Activated T-cell treated with anti-CD3 and anti-CD28 coated beads, Interleukin-2, amount 50 U/mL, for 72 hours (primary cell): ENCODE data around the gene HTR3E. TPM values are rescaled to one million over a fixed set of nuclear protein-coding genes. Genes with fewer than 3 reads are reported as not detected.

Experiments
- ATAC-seq, 2 donors: fragments of 150-1000 bp; cut with Tn5 transposase; replicated peaks in 1 of 2; 2 replicates each; pipeline ENCODE4 v1.10.0; 2021; ENCODE audit warnings: moderate library complexity in 2 of 2, mild to moderate bottlenecking in 1 of 2
- DNase-seq, 2 donors: peaks; one replicate each; pipeline ENCODE4 v3.0.0; 2021 to 2022; ENCODE audit warnings: mixed read lengths in 1 of 2
- H3K27ac Mint-ChIP-seq: one replicate; pipeline ENCODE4 v1.8.0; 2022; ENCODE audit warnings: mild to moderate bottlenecking, moderate library complexity, mixed read lengths
- H3K27me3 Mint-ChIP-seq: one replicate; pipeline ENCODE4 v1.8.0; 2022; ENCODE audit warnings: low read depth, mixed read lengths
- H3K36me3 Mint-ChIP-seq, 2 donors: one replicate each; pipeline ENCODE4 v1.8.0; 2022; ENCODE audit warnings: mixed read lengths in 2 of 2, mild to moderate bottlenecking in 1 of 2; ENCODE audit not compliant: insufficient read depth in 2 of 2
- H3K4me1 Mint-ChIP-seq: one replicate; pipeline ENCODE4 v1.8.0; 2022; ENCODE audit warnings: low read depth, mixed read lengths
- H3K4me3 Mint-ChIP-seq, 2 donors: one replicate each; pipeline ENCODE4 v1.8.0; 2022; ENCODE audit warnings: mild to moderate bottlenecking in 2 of 2, mixed read lengths in 2 of 2, moderate library complexity in 2 of 2
- H3K9me3 Mint-ChIP-seq, 2 donors: one replicate each; pipeline ENCODE4 v1.8.0; 2022; ENCODE audit warnings: mixed read lengths in 2 of 2
- total RNA-seq, 2 donors: library from RNA; stranded (reverse); gene quantifications; one replicate each; pipeline ENCODE4 v1.2.3, GENCODE V29; 2022

The HTR3E gene
- total RNA-seq, 2 donors from 2014 or later, result not detected

- Mint-ChIP-seq H3K27ac (no peak overlapping the region), H3K4me1 (peaks cover 9% of the 10 kb centered on the region), H3K36me3 (no peaks in the 10 kb centered on the region), H3K27me3 (no peaks in the 10 kb centered on the region), H3K9me3 (no peaks in the 10 kb centered on the region), H3K4me3 (no peak overlapping the region)
- ATAC-seq, result no peak
- no peak for DNase-seq
Measured at GRCh38 chr3:184129012-184129411, 32.1 kb downstream of the HTR3E start.

GRCh38 chr3:184132945-184133344 is 36.1 kb downstream of the HTR3E start:
- Mint-ChIP-seq H3K4me3 (no peak overlapping the region), H3K27ac (no peak overlapping the region), H3K4me1 (peaks cover 34% of the 10 kb centered on the region), H3K36me3 (peaks cover under 1 to 3% of the 10 kb centered on the region in 2 donors), H3K27me3 (no peaks in the 10 kb centered on the region), H3K9me3 (no peaks in the 10 kb centered on the region)
- DNase-seq (no peak), ATAC-seq (no peak)

GRCh38 chr3:184133840-184134745 is 37.2 kb downstream of the HTR3E start:
- Mint-ChIP-seq H3K4me1 (peaks cover 34% of the 10 kb centered on the region), H3K9me3 (no peaks in the 10 kb centered on the region), H3K36me3 (peaks cover 1 to 3% of the 10 kb centered on the region in 2 donors), H3K4me3 (peak overlapping the region; percentile 93 to 95), H3K27me3 (no peaks in the 10 kb centered on the region), H3K27ac (peak overlapping the region; percentile 91)
- DNase-seq, result peak; percentile 53 to 55
- peak in 1 of 2 donors; percentile 12 for ATAC-seq

- Mint-ChIP-seq H3K27me3 (no peaks in the 10 kb centered on the region), H3K4me1 (peaks cover 34% of the 10 kb centered on the region), H3K27ac (peak overlapping the region; percentile 91), H3K4me3 (peak overlapping the region; percentile 93 to 95), H3K36me3 (peaks cover 1 to 3% of the 10 kb centered on the region in 2 donors), H3K9me3 (no peaks in the 10 kb centered on the region)
- no peak for DNase-seq
- ATAC-seq, result peak; percentile 32 to 33
Measured at GRCh38 chr3:184134746-184135148, 37.9 kb downstream of the HTR3E start.

GRCh38 chr3:184135149-184135910 is 38.5 kb downstream of the HTR3E start, which contains the start of gene EIF2B5:
TSS of gene EIF2B5 (plus strand) at chr3:184135358. CDS start at chr3:184135386, 28 bp downstream.
- ATAC-seq, result peak; percentile 95
- Mint-ChIP-seq H3K9me3 (no peaks in the 10 kb centered on the region), H3K27ac (peak within 1 kb of the TSS; percentile 91), H3K27me3 (no peaks in the 10 kb centered on the region), H3K4me3 (peak within 1 kb of the TSS; percentile 93 to 95), H3K4me1 (peaks cover 34% of the 10 kb centered on the region), H3K36me3 (peaks cover 3 to 6% of the 10 kb centered on the region in 2 donors)
- peak; percentile 87 to 90 for DNase-seq

- H3K27me3 Mint-ChIP-seq, result no peaks in the 10 kb centered on the region
- H3K9me3 Mint-ChIP-seq, result no peaks in the 10 kb centered on the region
- H3K27ac Mint-ChIP-seq, result peak overlapping the region; percentile 91
- H3K4me1 Mint-ChIP-seq, result peaks cover 34% of the 10 kb centered on the region
- ATAC-seq (no peak), DNase-seq (no peak)
- H3K36me3 Mint-ChIP-seq, result peaks cover 3 to 7% of the 10 kb centered on the region in 2 donors
- H3K4me3 Mint-ChIP-seq, result peak overlapping the region; percentile 93 to 95
Measured at GRCh38 chr3:184135911-184136260, 39.0 kb downstream of the HTR3E start.

- ATAC-seq (no peak), DNase-seq (no peak)
- Mint-ChIP-seq H3K4me3 (no peak overlapping the region), H3K27ac (peak overlapping the region; percentile 16), H3K27me3 (no peaks in the 10 kb centered on the region), H3K4me1 (peaks cover 20% of the 10 kb centered on the region), H3K9me3 (no peaks in the 10 kb centered on the region), H3K36me3 (peaks cover 0 to 11% of the 10 kb centered on the region in 2 donors)
Measured at GRCh38 chr3:184140436-184140835, 43.6 kb downstream of the HTR3E start.

GRCh38 chr3:184142199-184142598 is 45.3 kb downstream of the HTR3E start:
- ATAC-seq (no peak), DNase-seq (no peak)
- Mint-ChIP-seq H3K36me3 (peaks cover 0 to 11% of the 10 kb centered on the region in 2 donors), H3K9me3 (no peaks in the 10 kb centered on the region), H3K4me1 (peaks cover 5% of the 10 kb centered on the region), H3K4me3 (no peak overlapping the region), H3K27ac (peak overlapping the region; percentile 36), H3K27me3 (no peaks in the 10 kb centered on the region)

- peak in 1 of 2 donors; percentile 53 for ATAC-seq
Measured at GRCh38 chr3:184143327-184143726, 46.5 kb downstream of the HTR3E start.

GRCh38 chr3:184144505-184144904 is 47.6 kb downstream of the HTR3E start:
- no peak for DNase-seq
- Mint-ChIP-seq H3K36me3 (peaks cover 0 to 10% of the 10 kb centered on the region in 2 donors), H3K4me3 (no peak overlapping the region), H3K27me3 (no peaks in the 10 kb centered on the region), H3K27ac (no peak overlapping the region), H3K9me3 (no peaks in the 10 kb centered on the region), H3K4me1 (no peaks in the 10 kb centered on the region)
- ATAC-seq, result no peak

More at GRCh38 chr3:184143327-184143726, 46.5 kb downstream of the HTR3E start:
- peak overlapping the region; percentile 46 for H3K27ac Mint-ChIP-seq
- peaks cover 0 to 10% of the 10 kb centered on the region in 2 donors for H3K36me3 Mint-ChIP-seq
- H3K27me3 Mint-ChIP-seq, result no peaks in the 10 kb centered on the region
- H3K4me1 Mint-ChIP-seq, result no peaks in the 10 kb centered on the region
- H3K9me3 Mint-ChIP-seq, result no peaks in the 10 kb centered on the region
- H3K4me3 Mint-ChIP-seq, result no peak overlapping the region
- DNase-seq, result no peak

GRCh38 chr3:184145111-184145524 is 48.3 kb downstream of the HTR3E start:
- DNase-seq (peak; percentile 21 to 26), ATAC-seq (peak; percentile 59 to 66)
- H3K27ac Mint-ChIP-seq, result no peak overlapping the region
- no peak overlapping the region for H3K4me3 Mint-ChIP-seq
- no peaks in the 10 kb centered on the region for H3K4me1 Mint-ChIP-seq
- no peaks in the 10 kb centered on the region for H3K27me3 Mint-ChIP-seq
- H3K9me3 Mint-ChIP-seq, result no peaks in the 10 kb centered on the region
- peaks cover 0 to 8% of the 10 kb centered on the region in 2 donors for H3K36me3 Mint-ChIP-seq

GRCh38 chr3:184145751-184146270 is 48.9 kb downstream of the HTR3E start:
- Mint-ChIP-seq H3K27me3 (no peaks in the 10 kb centered on the region), H3K4me1 (no peaks in the 10 kb centered on the region), H3K36me3 (peaks cover 0 to 4% of the 10 kb centered on the region in 2 donors), H3K9me3 (no peaks in the 10 kb centered on the region), H3K4me3 (no peak overlapping the region), H3K27ac (no peak overlapping the region)
- ATAC-seq, result no peak
- DNase-seq, result no peak

GRCh38 chr3:184148076-184148475 is 51.2 kb downstream of the HTR3E start:
- ATAC-seq, result no peak
- H3K27me3 Mint-ChIP-seq, result no peaks in the 10 kb centered on the region

More at GRCh38 chr3:184148076-184148475, 51.2 kb downstream of the HTR3E start:
- Mint-ChIP-seq H3K9me3 (no peaks in the 10 kb centered on the region), H3K4me1 (no peaks in the 10 kb centered on the region), H3K4me3 (no peak overlapping the region), H3K27ac (no peak overlapping the region), H3K36me3 (no peaks in the 10 kb centered on the region)
- no peak for DNase-seq
